ES-I3 (cell line): ENCODE results near the gene LRTM2.

Experiments used
- H3K36me3 ChIP-seq: 2 replicates; pipeline ENCODE4 v1.6.1; 2013; ENCODE audit warnings: mild to moderate bottlenecking, low read length, control low read depth, moderate library complexity; ENCODE audit not compliant: insufficient read depth
- H3K4me1 ChIP-seq: 2 replicates; pipeline ENCODE4 v1.6.1; 2013; ENCODE audit warnings: mild to moderate bottlenecking, control low read depth, low read length; ENCODE audit not compliant: insufficient read depth
- H3K9ac ChIP-seq: 2 replicates; pipeline ENCODE4 v1.6.1; 2013; ENCODE audit warnings: low read depth, mild to moderate bottlenecking, low read length, moderate library complexity
- H3K9me3 ChIP-seq: 2 replicates; pipeline ENCODE4 v1.6.1; 2013; ENCODE audit warnings: mild to moderate bottlenecking, low read length, moderate library complexity; ENCODE audit not compliant: control insufficient read depth, insufficient read depth

LRTM2 gene

GRCh38 chr12:1844661-1845409, 24.5 kb downstream of the LRTM2 start:
- Histone ChIP-seq H3K9me3 (no peaks in the 10 kb centered on the region), H3K4me1 (peaks cover 11% of the 10 kb centered on the region; the same call in 1 of the 2 replicates), H3K36me3 (no peaks in the 10 kb centered on the region), H3K9ac (no peak overlapping the region)

GRCh38 chr12:1845427-1845826, 25.1 kb downstream of the LRTM2 start:
- no peaks in the 10 kb centered on the region for H3K9me3 ChIP-seq
- H3K4me1 ChIP-seq = peaks cover 8% of the 10 kb centered on the region; the same call in 1 of the 2 replicates
- no peaks in the 10 kb centered on the region for H3K36me3 ChIP-seq
- H3K9ac ChIP-seq = no peak overlapping the region

- Histone ChIP-seq H3K9me3 (no peaks in the 10 kb centered on the region), H3K9ac (no peak overlapping the region)
Observed at GRCh38 chr12:1845886-1846285, 25.5 kb downstream of the LRTM2 start.

GRCh38 chr12:1846421-1847405, 26.3 kb downstream of the LRTM2 start:
- H3K36me3 ChIP-seq = no peaks in the 10 kb centered on the region
- no peaks in the 10 kb centered on the region for H3K9me3 ChIP-seq
- H3K9ac ChIP-seq = no peak overlapping the region
- peaks cover 8% of the 10 kb centered on the region; the same call in 1 of the 2 replicates for H3K4me1 ChIP-seq

More at GRCh38 chr12:1845886-1846285, 25.5 kb downstream of the LRTM2 start:
- Histone ChIP-seq H3K4me1 (peaks cover 8% of the 10 kb centered on the region; the same call in 1 of the 2 replicates), H3K36me3 (no peaks in the 10 kb centered on the region)

- Histone ChIP-seq H3K9ac (no peak overlapping the region), H3K36me3 (no peaks in the 10 kb centered on the region), H3K4me1 (peaks cover 8% of the 10 kb centered on the region; the same call in 1 of the 2 replicates), H3K9me3 (no peaks in the 10 kb centered on the region)
Observed at GRCh38 chr12:1847411-1847810, 27.0 kb downstream of the LRTM2 start.

GRCh38 chr12:1848146-1848545, 27.8 kb downstream of the LRTM2 start:
- Histone ChIP-seq H3K9me3 (no peaks in the 10 kb centered on the region), H3K9ac (no peak overlapping the region), H3K36me3 (no peaks in the 10 kb centered on the region), H3K4me1 (peaks cover 8% of the 10 kb centered on the region; the same call in 1 of the 2 replicates)

GRCh38 chr12:1848745-1849144, 28.4 kb downstream of the LRTM2 start:
- Histone ChIP-seq H3K9ac (no peak overlapping the region), H3K36me3 (no peaks in the 10 kb centered on the region)

GRCh38 chr12:1851151-1851701, 30.9 kb downstream of the LRTM2 start:
- H3K9ac ChIP-seq = no peak overlapping the region
- H3K9me3 ChIP-seq = peaks cover 14% of the 10 kb centered on the region
- H3K36me3 ChIP-seq = no peaks in the 10 kb centered on the region
- H3K4me1 ChIP-seq = no peaks in the 10 kb centered on the region

More at GRCh38 chr12:1848745-1849144, 28.4 kb downstream of the LRTM2 start:
- H3K9me3 ChIP-seq = no peaks in the 10 kb centered on the region
- peaks cover 8% of the 10 kb centered on the region; the same call in 1 of the 2 replicates for H3K4me1 ChIP-seq

GRCh38 chr12:1852076-1852475, 31.7 kb downstream of the LRTM2 start:
- Histone ChIP-seq H3K4me1 (no peaks in the 10 kb centered on the region), H3K9ac (no peak overlapping the region), H3K36me3 (no peaks in the 10 kb centered on the region), H3K9me3 (peaks cover 14% of the 10 kb centered on the region)

- H3K36me3 ChIP-seq = no peaks in the 10 kb centered on the region
- peaks cover 14% of the 10 kb centered on the region for H3K9me3 ChIP-seq
- no peaks in the 10 kb centered on the region for H3K4me1 ChIP-seq
- no peak overlapping the region for H3K9ac ChIP-seq
Observed at GRCh38 chr12:1853716-1854115, 33.4 kb downstream of the LRTM2 start.

- Histone ChIP-seq H3K9ac (no peak overlapping the region), H3K9me3 (peaks cover 14% of the 10 kb centered on the region), H3K4me1 (no peaks in the 10 kb centered on the region)
Observed at GRCh38 chr12:1855241-1855640, 34.9 kb downstream of the LRTM2 start.

GRCh38 chr12:1857086-1857485, 36.7 kb downstream of the LRTM2 start:
- H3K4me1 ChIP-seq = no peaks in the 10 kb centered on the region
- peaks cover 14% of the 10 kb centered on the region for H3K9me3 ChIP-seq
- no peaks in the 10 kb centered on the region for H3K36me3 ChIP-seq
- no peak overlapping the region for H3K9ac ChIP-seq

More at GRCh38 chr12:1855241-1855640, 34.9 kb downstream of the LRTM2 start:
- no peaks in the 10 kb centered on the region for H3K36me3 ChIP-seq

GRCh38 chr12:1857821-1858220, 37.5 kb downstream of the LRTM2 start:
- Histone ChIP-seq H3K4me1 (no peaks in the 10 kb centered on the region), H3K36me3 (no peaks in the 10 kb centered on the region), H3K9me3 (peaks cover 14% of the 10 kb centered on the region), H3K9ac (no peak overlapping the region)

- Histone ChIP-seq H3K36me3 (no peaks in the 10 kb centered on the region), H3K4me1 (no peaks in the 10 kb centered on the region), H3K9me3 (peaks cover 14% of the 10 kb centered on the region), H3K9ac (no peak overlapping the region)
Observed at GRCh38 chr12:1858456-1858855, 38.1 kb downstream of the LRTM2 start.
